Measurements from ENCODE around the gene PCED1A. TPM values are rescaled to one million over a fixed set of nuclear protein-coding genes. Genes with fewer than 3 reads are reported as not detected.

PCED1A gene
- total RNA-seq, 1 experiment from 2014 or later, result 27.1 TPM

DNA sequence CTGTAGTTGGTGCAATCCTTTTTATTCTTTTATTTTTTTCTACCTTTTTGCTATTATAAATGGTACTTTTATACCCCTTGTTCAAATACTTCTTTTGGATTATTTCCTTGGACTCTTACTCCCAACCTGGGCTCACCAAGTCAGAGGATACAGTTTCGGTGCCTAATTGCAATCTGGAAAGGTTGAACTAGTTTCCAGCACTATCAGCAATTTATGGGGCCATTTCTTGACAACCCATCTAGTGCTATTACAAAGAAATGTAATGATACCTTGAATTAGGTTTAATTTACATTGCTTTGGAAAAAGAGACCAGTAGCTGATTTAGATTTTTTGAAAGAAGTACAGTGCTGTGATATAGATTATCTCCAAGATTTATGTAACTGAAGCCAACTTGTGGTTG, 38.1 kb upstream of the PCED1A start:
- DNase-seq, result no peak
- CTCF ChIA-PET, result no interaction called here
- no peak overlapping the region for H3K27ac Mint-ChIP-seq (ENCODE audit: unreplicated experiment)
- H3K36me3 Mint-ChIP-seq (ENCODE audit: insufficient read depth, unreplicated experiment), result peaks cover 11% of the 10 kb centered on the region
- intact Hi-C loops (cut with micrococcal nuclease; ENCODE audit: unreplicated experiment), result no loop called here
- H3K9me3 Mint-ChIP-seq (ENCODE audit: low read depth, unreplicated experiment), result no peaks in the 10 kb centered on the region
- TF ChIP-seq, protein P1, sequence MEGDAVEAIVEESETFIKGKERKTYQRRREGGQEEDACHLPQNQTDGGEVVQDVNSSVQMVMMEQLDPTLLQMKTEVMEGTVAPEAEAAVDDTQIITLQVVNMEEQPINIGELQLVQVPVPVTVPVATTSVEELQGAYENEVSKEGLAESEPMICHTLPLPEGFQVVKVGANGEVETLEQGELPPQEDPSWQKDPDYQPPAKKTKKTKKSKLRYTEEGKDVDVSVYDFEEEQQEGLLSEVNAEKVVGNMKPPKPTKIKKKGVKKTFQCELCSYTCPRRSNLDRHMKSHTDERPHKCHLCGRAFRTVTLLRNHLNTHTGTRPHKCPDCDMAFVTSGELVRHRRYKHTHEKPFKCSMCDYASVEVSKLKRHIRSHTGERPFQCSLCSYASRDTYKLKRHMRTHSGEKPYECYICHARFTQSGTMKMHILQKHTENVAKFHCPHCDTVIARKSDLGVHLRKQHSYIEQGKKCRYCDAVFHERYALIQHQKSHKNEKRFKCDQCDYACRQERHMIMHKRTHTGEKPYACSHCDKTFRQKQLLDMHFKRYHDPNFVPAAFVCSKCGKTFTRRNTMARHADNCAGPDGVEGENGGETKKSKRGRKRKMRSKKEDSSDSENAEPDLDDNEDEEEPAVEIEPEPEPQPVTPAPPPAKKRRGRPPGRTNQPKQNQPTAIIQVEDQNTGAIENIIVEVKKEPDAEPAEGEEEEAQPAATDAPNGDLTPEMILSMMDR (IDR thresholded peaks at IDR 0.05; ENCODE audit: unreplicated experiment), result no peak
- H3K4me3 Mint-ChIP-seq (ENCODE audit: low read depth, unreplicated experiment), result no peak overlapping the region
- no TSS peak for BruUV-seq (replicated peaks)
- H3K4me1 Mint-ChIP-seq (ENCODE audit: low read depth, unreplicated experiment), result peaks cover 18% of the 10 kb centered on the region
- H3K27me3 Mint-ChIP-seq (ENCODE audit: unreplicated experiment), result no peaks in the 10 kb centered on the region

DNA sequence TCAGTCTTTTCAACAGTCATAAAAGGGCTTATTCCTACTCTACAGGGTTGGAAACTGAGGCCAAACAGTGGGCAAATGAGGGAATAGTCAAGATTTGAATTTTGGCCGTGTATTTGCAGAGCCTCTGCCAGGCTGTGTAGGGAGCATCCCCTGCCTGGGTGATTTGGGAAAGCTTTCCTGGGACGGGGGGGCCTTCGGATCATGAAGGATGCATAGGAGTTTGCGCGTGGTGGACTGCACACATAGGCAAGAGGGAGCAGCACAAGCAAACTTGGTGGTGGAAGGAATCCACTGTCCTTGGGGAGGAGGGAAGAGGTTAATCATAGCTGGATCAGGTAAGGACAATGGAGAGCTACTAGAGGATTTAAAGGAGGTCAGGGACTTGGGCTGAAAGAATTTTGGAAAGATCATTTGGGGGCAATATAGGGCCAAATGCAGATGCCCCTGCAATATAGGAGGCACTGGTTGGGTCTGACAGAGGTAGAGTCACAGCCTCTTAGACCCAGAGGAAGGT, 35.3 kb upstream of the PCED1A start:
- Mint-ChIP-seq H3K4me1 (ENCODE audit: low read depth, unreplicated experiment) (peaks cover 24% of the 10 kb centered on the region), H3K27ac (ENCODE audit: unreplicated experiment) (no peak overlapping the region), H3K36me3 (ENCODE audit: insufficient read depth, unreplicated experiment) (peaks cover 23% of the 10 kb centered on the region), H3K9me3 (ENCODE audit: low read depth, unreplicated experiment) (no peaks in the 10 kb centered on the region), H3K27me3 (ENCODE audit: unreplicated experiment) (no peaks in the 10 kb centered on the region), H3K4me3 (ENCODE audit: low read depth, unreplicated experiment) (no peak overlapping the region)
- no TSS peak for BruUV-seq (replicated peaks)
- intact Hi-C loops (cut with micrococcal nuclease; ENCODE audit: unreplicated experiment), result no loop called here
- CTCF ChIA-PET, result no interaction called here
- DNase-seq, result no peak
- TF ChIP-seq, protein P1 (IDR thresholded peaks at IDR 0.05; ENCODE audit: unreplicated experiment), result no peak

DNA sequence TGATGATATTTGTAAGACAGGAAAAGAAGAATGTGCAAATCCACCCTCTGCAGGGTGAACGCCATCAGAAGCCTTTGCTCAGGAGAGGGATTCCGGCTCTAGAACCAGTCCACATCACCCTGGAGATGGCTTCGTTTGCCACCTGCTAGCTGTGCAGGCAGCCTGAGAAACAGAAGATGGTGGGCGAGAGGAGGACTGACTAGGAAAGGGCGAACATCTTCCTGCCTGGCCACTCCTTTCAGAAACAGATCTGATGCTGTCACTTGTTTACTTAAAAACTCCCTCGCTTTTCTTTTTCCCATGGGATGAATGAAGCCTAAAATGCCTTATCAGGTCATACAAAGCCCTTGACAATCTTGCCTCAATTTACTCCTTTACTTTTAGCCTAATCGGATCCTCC, 34.0 kb upstream of the PCED1A start:
- intact Hi-C loops (cut with micrococcal nuclease; ENCODE audit: unreplicated experiment), result no loop called here
- TF ChIP-seq, protein P1 (IDR thresholded peaks at IDR 0.05; ENCODE audit: unreplicated experiment), result no peak
- CTCF ChIA-PET, result no interaction called here
- H3K4me1 Mint-ChIP-seq (ENCODE audit: low read depth, unreplicated experiment), result peaks cover 31% of the 10 kb centered on the region
- TSS peak; percentile 51 for BruUV-seq (replicated peaks)
- H3K9me3 Mint-ChIP-seq (ENCODE audit: low read depth, unreplicated experiment), result no peaks in the 10 kb centered on the region
- peaks cover 23% of the 10 kb centered on the region for H3K36me3 Mint-ChIP-seq (ENCODE audit: insufficient read depth, unreplicated experiment)
- H3K27me3 Mint-ChIP-seq (ENCODE audit: unreplicated experiment), result no peaks in the 10 kb centered on the region
- H3K4me3 Mint-ChIP-seq (ENCODE audit: low read depth, unreplicated experiment), result peak overlapping the region; percentile 81
- H3K27ac Mint-ChIP-seq (ENCODE audit: unreplicated experiment), result no peak overlapping the region
- no peak for DNase-seq

DNA sequence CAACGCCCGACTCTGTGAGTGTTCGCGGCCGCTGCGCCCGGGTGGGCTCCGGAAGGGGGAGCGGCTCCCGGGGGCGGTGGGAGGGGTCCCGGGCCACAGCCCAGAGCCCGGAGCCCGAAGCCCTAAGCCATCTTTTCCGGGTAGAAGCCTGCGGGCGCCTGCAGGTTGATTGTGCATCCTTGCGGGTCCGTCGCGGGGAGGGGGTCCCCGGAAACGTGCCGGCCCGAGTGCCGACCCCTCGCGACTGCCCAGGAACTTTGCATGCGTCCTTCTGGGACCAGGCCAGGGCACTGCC, 33.2 kb upstream of the PCED1A start:
- BruUV-seq (replicated peaks), result no TSS peak
- Mint-ChIP-seq H3K27ac (ENCODE audit: unreplicated experiment) (no peak overlapping the region), H3K27me3 (ENCODE audit: unreplicated experiment) (no peaks in the 10 kb centered on the region), H3K36me3 (ENCODE audit: insufficient read depth, unreplicated experiment) (peaks cover 23% of the 10 kb centered on the region), H3K9me3 (ENCODE audit: low read depth, unreplicated experiment) (no peaks in the 10 kb centered on the region), H3K4me3 (ENCODE audit: low read depth, unreplicated experiment) (peak overlapping the region; percentile 81), H3K4me1 (ENCODE audit: low read depth, unreplicated experiment) (peaks cover 31% of the 10 kb centered on the region)
- intact Hi-C loops (cut with micrococcal nuclease; ENCODE audit: unreplicated experiment), result no loop called here
- TF ChIP-seq, protein P1 (IDR thresholded peaks at IDR 0.05; ENCODE audit: unreplicated experiment), result no peak
- peak; percentile 13 for DNase-seq
- CTCF ChIA-PET, result no interaction called here

Measured in Calu3 (cell line).